Transverse colon (tissue), 4 donors: ENCODE measurements around the gene HSD11B2.

Source experiments
- CTCF ChIP-seq, 5 experiments: fragments of 200-600 bp in 3 of 5; fragments of 450-650 bp in 2 of 5; sonication (generic) in 3 of 5; IDR thresholded peaks; 1 replicate in 2 of 5; 2 replicates in 3 of 5; pipeline ENCODE4 v1.5.1; 2016 to 2017; ENCODE audit warnings: antibody characterized with exemption in 5 of 5, inconsistent platforms in 3 of 5, mild to moderate bottlenecking in 2 of 5, moderate library complexity in 1 of 5
- EP300 ChIP-seq: sonication (generic); formaldehyde crosslinking; IDR thresholded peaks from one replicate; pipeline ENCODE4 v1.6.1; 2017; ENCODE audit warnings: antibody characterized with exemption, low read depth
- POLR2A ChIP-seq: fragments of 450-650 bp; IDR thresholded peaks from one replicate; pipeline ENCODE4 v1.6.1; 2016; ENCODE audit warnings: antibody characterized with exemption, mild to moderate bottlenecking, moderate library complexity
- POLR2AphosphoS5 ChIP-seq, 3 donors: sonication (generic); formaldehyde crosslinking; IDR thresholded peaks; one replicate each; pipeline ENCODE4 v1.6.1; 2016; ENCODE audit warnings: antibody characterized with exemption in 3 of 3

- TF ChIP-seq CTCF (IDR thresholded peaks at IDR 0.05) (no peak), POLR2A (no peak), POLR2AphosphoS5 (IDR thresholded peaks at IDR 0.05) (no peak), EP300 (no peak)
These were observed 13.6 kb downstream of the HSD11B2 start for GRCh38 chr16:67444259-67445125.
